Activated CD4-positive, alpha-beta T cell treated with anti-CD3 and anti-CD28 coated beads, Interleukin-2, Interleukin-4, amounts not matched to agents 100 ng/mL and 50 ng/mL, durations not matched to agents 16 hours and 8 hours (primary cell): ENCODE measurements around the gene SUPT3H.

Experiments
- DNase-seq: peaks from one replicate; pipeline ENCODE4 v3.0.0-alpha.2; 2020; ENCODE audit warnings: low spot score

The SUPT3H gene

DNA sequence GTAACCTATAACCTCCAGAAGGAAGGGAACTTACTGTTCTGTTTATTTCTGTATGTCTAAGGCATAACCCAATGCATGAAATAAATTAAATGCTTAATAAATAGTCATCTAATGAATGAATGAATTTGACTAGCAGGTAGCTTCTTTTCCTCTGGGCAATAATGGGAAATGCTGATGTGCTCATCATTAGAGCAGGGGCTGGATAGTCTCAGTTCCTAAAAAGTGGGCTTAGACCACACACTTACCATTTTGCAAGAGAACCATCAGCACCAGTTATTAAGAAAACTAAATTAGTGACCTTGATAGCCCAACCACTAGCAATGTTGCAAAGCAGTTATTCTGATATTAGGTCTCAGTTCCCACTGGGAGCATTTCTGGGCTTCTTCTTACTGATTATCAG is 540.5 kb downstream of the SUPT3H start:
- no peak for DNase-seq

DNA sequence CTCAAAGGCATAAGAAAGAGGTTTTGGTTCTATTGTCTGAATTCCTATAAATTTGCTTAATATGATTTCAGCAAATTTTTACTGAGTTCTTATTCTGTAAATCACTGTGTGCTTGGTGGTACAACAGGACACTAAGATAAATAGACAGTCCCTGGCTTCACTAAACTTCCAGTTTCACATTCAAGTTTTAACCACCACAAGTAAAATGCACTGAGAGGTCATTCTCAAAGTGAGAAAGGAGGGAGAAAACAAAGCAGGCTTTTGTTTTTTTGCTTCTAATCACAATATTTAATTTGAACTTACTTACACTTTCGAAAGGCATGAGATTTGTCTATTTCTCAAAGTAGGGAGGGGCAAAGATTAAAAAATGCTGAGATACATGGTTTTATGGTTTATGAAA is 544.5 kb downstream of the SUPT3H start:
- no peak for DNase-seq

DNA sequence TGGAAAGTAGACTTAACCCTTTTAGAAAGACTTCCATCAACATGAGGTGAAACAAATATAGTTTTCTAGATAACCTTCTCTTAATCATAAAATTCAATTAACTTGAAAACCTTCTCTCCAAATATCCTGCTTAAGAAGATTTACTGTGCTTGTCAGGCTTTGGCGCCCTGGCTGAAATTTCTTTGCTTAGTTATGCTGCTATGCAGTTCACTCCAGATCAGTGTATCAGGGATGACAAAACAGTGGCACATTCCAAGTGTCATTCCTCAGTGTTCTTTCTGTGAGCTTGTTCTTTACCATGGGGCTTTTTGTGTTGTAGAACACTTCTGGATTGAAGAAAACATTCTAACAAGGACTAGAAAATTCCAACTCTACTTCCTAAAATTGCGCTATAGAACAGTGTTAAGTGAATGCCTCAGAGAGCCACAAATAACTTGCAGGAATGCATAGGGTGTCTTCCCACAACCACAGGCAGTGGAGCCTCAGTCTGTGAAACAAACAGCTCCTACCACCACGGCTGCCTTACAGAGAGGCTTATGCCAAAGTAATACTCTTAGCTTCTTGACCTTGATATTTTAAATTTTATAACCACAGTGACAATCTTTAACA is 546.6 kb downstream of the SUPT3H start:
- no peak for DNase-seq

DNA sequence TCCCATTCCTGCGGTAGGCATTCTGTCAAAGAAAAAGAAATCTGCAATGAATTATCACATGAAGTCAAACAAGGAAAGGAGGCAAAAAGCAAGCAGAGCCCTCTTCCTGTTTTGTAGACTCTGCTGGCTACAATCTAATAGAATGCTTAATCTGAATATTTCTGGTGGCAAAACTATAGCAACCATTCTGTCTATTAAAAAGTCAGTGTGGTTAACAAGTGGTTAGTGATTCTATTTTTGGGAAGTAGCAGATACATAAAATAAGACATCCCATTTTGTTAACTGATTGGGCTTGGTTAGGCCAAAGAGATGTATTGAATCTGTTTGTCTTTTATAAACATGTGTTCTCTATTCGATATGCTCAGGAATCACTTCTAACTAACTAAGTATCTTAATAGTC is 547.9 kb downstream of the SUPT3H start:
- no peak for DNase-seq

DNA sequence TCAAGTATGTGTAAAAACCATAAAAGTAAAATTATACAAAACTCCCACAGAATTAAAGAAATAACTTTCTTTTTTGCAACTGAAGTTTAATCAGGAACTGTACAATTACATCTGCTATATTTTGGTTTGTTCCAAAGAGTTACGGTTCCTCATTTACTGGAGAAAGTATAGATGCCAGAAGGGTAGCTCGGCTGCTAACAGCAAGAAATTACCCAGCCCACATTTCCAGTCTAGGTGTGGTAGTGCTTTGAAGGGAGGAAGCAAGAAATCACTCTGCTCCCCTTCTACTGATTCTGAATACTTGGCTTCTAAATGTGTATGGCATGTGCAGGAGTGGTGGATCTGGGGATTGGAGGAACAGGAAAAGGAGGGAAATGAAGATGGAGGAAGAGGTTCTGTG is 549.0 kb downstream of the SUPT3H start:
- DNase-seq, result no peak

DNA sequence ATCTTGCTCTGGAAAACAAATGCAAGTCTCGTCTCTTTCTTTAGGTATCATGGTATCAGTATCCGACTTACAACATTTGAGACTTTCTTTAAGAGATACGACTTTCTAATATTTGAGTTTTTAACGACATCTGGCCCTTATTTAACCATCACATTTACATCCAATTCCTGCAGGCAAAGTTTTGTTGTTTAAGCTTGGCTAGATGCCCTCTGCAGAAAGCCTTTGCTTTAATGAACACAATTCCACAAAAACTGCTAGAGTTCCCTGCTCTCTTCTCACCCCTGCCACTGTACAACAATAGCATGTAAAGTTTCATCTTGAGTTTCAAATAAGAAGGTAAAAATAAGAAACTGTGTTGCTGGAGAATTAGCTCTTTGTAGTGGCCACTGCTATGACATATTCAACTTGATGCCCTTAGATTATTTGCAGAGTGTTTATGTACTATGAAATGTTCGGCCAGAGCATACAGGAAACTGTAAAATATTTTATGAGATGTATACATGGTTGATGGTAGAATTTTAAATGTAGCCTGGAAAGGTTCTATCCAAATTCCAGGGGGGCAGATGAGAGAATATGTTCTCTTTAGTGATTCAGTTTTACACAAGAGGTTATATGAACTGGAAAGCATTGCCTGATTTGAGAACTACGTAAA is 551.6 kb downstream of the SUPT3H start:
- DNase-seq, result no peak

GRCh38 chr6:44825273-44825672 is 552.5 kb downstream of the SUPT3H start:
- no peak for DNase-seq

DNA sequence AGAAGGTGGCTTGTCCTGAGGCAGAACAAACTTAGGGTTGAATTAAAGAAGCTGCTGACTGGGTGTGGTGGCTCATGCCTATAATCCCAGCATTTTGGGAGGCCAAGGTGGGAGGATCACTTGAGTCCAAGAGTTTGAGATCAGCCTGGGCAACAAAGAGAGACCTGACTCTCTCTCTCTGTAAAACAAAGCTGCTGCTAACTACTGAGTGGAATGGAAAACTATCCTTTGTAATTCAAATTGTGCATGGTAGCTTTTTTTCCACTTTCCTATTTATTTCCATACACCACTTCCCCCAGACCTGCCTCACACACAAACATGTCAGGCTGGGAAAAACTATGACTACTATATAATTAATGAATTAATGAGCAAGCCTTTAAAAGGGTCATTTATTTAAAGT is 553.2 kb downstream of the SUPT3H start:
- DNase-seq, result no peak

DNA sequence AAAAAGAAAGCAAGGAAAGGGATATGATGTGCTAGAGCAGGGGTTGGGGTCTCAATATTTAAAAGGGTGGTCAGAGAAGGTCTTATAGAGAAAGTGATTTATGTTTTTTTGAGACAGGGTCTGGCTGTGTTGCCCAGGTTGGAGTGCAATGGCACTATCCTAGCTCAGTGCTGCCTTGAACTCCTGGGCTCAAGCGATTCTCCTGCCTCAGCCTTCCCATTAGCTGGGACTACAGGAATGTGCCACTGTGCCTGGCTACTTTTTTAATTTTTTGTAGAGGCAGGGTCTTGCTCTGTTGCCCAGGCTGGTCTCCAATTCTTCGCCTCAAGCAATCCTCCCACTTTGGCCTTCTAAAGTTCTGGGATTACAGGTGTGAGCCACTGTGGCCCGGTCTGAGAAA is 557.0 kb downstream of the SUPT3H start:
- no peak for DNase-seq

DNA sequence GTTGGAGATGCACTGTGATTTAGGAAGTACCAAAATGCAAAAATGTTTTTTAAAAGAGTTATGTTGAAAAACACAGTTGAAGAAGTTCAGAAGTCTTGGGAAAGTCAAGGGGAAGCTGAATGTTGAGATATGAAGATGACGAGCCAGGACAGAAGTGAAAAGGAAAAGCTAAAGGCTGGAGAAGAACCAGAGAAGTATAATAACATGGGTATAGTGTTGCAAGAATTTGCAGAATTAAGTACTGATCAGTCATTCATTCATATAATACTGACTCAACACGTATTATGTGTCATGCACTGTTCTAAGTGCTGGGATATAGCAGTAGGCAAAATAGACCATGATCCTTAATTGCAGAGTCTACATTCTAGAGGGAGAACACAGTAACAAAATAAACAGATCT is 557.4 kb downstream of the SUPT3H start:
- no peak for DNase-seq

DNA sequence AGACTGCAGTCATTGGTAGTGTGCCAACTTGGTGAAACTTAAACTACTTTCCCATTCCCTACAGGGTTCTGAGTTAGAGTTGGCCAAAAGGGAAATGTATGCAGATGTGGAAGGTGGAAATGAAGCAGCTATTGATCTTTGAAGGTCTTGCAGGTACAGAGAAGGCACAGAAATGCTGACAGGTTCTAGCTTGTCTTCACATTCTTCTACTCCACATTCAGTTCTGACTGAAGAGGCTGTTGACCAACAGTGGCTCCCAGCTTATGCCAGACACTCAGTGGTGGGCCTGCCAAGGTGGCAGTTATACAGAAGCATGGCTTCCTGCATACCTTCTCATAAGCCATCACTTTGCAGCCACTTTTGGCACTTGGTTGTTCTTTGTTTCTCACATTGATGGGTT is 566.3 kb downstream of the SUPT3H start:
- no peak for DNase-seq

- no peak for DNase-seq
Observed at GRCh38 chr6:44809258-44809657, 568.5 kb downstream of the SUPT3H start.

GRCh38 chr6:44808148-44808547 is 569.6 kb downstream of the SUPT3H start:
- no peak for DNase-seq

DNA sequence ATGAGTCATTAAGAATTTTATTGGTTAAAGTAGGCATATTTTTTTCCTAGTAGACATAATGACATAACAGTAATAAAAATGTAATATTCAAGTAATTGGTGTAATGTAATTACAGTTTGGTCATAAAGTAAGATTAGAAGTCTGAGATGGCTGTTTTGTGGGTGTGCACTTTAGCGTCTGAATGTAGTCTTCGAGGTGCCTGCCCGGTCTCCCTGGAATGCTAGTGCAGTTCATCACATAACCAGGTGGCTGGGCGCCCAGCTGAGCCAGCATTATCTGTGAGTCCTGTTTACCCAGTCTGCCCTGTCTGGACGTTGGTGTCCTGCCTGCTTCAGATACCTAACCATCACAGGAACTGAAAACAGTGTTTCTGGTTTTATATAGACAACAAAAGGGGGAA is 571.1 kb downstream of the SUPT3H start:
- DNase-seq, result no peak

DNA sequence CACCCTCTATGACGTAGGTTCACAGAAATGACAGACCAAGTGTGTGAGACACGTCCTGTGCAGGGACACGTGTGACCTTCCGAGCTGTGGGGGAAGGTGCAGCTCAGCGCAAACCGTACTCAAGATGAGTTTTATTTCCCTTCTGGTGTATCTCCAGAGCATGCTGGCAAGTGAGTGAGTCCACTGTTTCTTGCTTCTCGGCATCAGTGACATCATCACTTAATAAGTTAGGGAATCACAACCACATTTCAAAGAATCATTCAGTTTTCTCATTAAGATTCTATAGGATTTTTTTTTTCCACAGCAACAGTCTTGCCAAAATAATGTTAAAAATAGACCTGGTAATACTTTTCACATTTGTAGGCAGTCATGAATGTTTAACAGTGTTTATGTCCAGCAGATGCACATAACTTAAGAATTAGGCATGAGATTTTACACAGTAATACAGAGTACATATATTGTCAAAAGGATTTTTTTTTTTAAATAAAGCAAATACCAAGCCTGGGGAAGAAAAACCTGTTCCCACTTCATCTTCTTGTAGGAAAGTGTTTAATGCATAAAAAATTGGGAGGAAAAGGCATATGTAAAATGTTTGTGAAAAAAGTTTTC is 572.4 kb downstream of the SUPT3H start:
- DNase-seq, result no peak

GRCh38 chr6:44804546-44805159 is 573.1 kb downstream of the SUPT3H start:
- no peak for DNase-seq

- no peak for DNase-seq
Observed at GRCh38 chr6:44804016-44804415, 573.7 kb downstream of the SUPT3H start.

DNA sequence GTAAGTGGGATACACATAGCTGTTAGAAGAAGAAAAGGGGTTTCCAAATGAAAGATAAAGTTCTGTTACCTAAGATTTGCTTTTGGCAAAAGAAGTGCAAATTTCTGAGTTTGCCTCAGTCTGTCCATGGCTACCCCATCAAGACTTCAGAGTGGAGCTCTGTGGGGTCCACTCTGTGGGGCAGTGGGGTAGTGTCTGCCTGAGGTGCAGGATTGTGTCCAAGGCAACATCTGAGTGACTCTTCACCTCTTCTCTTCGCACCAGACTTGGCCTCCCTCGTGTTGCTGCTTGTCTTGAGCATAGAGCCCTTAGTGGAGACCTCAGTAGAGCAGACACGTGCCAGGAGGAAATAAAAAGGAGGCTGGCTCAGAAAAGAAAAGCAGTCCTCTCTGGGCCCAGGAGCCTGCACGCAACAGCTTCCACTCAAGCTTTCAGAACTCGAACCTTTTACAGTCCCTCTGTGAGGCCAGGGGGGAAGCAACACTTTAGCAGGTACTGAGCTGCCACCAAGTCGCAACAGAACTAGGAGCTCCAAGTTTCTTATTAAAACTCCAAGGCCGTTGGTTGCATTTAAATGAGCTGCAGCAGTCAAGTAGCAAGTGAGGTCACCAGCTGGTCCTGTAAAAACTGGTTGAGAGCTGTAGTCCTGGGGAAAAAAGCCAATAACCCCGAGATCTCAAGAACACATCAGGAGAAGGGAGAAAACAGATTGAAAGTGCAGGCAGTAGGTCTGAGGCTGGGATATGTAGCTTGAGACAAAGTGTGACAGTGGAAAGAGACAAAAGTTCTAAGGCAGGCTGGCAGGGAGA is 576.7 kb downstream of the SUPT3H start:
- DNase-seq, result no peak

DNA sequence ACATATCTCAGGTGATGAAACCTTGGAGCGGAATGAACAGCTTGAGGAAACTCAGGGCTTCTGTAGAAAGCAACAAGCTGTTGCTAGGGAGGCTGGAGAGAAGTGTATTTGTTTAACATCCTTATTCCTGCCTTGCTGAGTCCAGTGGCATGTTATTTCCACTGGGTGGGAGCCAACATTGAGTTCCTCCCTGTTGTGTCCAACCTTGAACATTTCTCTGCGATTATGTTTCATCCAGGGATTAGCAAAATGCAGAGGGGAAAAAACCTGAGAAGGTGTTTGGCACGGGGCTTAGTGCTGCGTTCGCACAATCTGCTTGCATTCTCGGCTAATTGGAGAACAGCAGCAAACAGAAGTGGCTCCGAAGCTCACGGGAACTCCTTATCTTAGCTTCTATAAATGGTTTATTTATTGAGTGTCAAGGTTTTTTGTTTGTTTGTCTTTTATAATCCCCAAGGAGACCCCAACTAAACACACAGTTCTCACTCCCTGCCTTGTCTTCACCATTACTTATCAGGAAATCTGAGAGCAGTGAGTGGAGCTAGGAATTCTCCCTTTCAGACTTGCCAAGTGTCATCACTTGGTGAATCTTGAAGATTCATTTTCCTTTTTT is 577.5 kb downstream of the SUPT3H start:
- no peak for DNase-seq

GRCh38 chr6:44797746-44798145 is 580.0 kb downstream of the SUPT3H start:
- DNase-seq, result no peak

DNA sequence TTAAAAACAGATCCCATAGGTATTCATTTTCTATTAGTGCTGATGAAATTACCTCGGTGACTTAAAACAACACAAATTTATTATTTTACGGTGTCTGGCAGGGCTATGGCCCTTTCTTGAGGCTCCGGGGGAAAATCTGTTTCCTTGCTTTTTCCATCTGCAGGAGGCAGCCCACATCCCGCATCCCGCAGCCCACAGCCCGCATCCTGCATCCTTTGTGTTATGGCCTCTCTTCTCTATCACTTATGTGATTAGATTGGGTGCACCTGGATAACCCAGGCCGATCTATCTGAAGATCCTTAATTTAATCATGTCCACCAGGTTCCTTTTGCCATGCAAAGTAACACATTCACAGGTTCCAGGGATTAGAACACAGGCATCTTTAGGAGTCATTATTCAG is 582.4 kb downstream of the SUPT3H start:
- no peak for DNase-seq

DNA sequence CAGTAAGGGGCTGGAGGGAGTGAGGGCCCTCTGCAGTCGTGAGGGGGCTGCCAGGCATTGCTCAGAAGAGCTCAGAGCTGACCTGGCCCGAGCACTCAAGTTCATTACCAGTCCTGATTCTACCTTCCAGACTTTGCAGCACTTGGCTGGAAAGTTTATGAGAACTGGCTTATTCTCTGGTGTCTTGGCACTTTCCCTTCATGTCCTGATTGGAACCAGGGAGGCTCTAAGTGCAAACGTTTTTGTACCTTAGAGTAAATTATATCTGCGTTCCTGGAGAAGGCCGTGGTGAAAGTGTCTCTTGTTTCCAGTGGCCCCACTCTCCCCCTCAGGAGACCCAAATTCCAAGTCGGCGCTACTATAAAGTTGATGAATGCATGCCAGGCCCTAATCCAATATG is 587.9 kb downstream of the SUPT3H start:
- no peak for DNase-seq
